ENCODE data around the gene USPL1. TPM values are rescaled to one million over a fixed set of nuclear protein-coding genes. Genes with fewer than 3 reads are reported as not detected.

Gene USPL1
- total RNA-seq, 2 experiments from 2014 or later, result 16.1 to 16.9 TPM

GRCh38 chr13:30681843-30682242, 64.1 kb downstream of the USPL1 start:
- POLR2A ChIA-PET, result no interaction called here
- CTCF ChIA-PET, result interaction anchor here (1.0 kb wide), 1 partner anchor 121 kb away, joined by 3 read pairs; no protein-coding TSS in a partner anchor

- POLR2A ChIA-PET, result no interaction called here
- CTCF ChIA-PET, result no interaction called here
These were observed 67.7 kb downstream of the USPL1 start for GRCh38 chr13:30685320-30685859.

GRCh38 chr13:30685987-30686386, 68.3 kb downstream of the USPL1 start:
- ChIA-PET CTCF (no interaction called here), POLR2A (no interaction called here)

GRCh38 chr13:30687601-30688000, 69.9 kb downstream of the USPL1 start:
- POLR2A ChIA-PET, result no interaction called here
- CTCF ChIA-PET, result no interaction called here

GRCh38 chr13:30689752-30690151, 72.0 kb downstream of the USPL1 start:
- POLR2A ChIA-PET, result no interaction called here
- CTCF ChIA-PET, result no interaction called here

GRCh38 chr13:30690282-30691188, 72.8 kb downstream of the USPL1 start:
- ChIA-PET POLR2A (interaction anchor here (0.7 kb wide), 1 partner anchor 73 kb away, joined by 4 read pairs; the partner anchor contains the start of gene USPL1), CTCF (no interaction called here)

GRCh38 chr13:30692113-30692512, 74.4 kb downstream of the USPL1 start:
- ChIA-PET POLR2A (no interaction called here), CTCF (no interaction called here)

- ChIA-PET POLR2A (no interaction called here), CTCF (interaction anchor here (0.5 kb wide), 1 partner anchor 212 kb away, joined by 4 read pairs; no protein-coding TSS in a partner anchor)
These were observed 78.8 kb downstream of the USPL1 start for GRCh38 chr13:30696278-30697176.

- POLR2A ChIA-PET, result no interaction called here
- CTCF ChIA-PET, result no interaction called here
These were observed 79.6 kb downstream of the USPL1 start for GRCh38 chr13:30697177-30697953.

- POLR2A ChIA-PET, result no interaction called here
- CTCF ChIA-PET, result no interaction called here
These were observed 80.3 kb downstream of the USPL1 start for GRCh38 chr13:30697996-30698401.

GRCh38 chr13:30698488-30699005, 80.8 kb downstream of the USPL1 start:
- CTCF ChIA-PET, result no interaction called here

GRCh38 chr13:30700364-30700763, 82.6 kb downstream of the USPL1 start:
- ChIA-PET POLR2A (no interaction called here), CTCF (no interaction called here)

More at GRCh38 chr13:30698488-30699005, 80.8 kb downstream of the USPL1 start:
- POLR2A ChIA-PET, result no interaction called here

- CTCF ChIA-PET, result no interaction called here
- POLR2A ChIA-PET, result no interaction called here
These were observed 84.3 kb downstream of the USPL1 start for GRCh38 chr13:30702006-30702405.

- ChIA-PET POLR2A (no interaction called here), CTCF (no interaction called here)
These were observed 86.9 kb downstream of the USPL1 start for GRCh38 chr13:30704596-30704995.

GRCh38 chr13:30705680-30706079, 88.0 kb downstream of the USPL1 start:
- ChIA-PET CTCF (interaction anchor here (0.7 kb wide), 1 partner anchor 39 kb away, joined by 3 read pairs; no protein-coding TSS in a partner anchor), POLR2A (no interaction called here)

GRCh38 chr13:30708541-30708940, 90.8 kb downstream of the USPL1 start:
- POLR2A ChIA-PET, result no interaction called here
- CTCF ChIA-PET, result interaction anchor here (0.5 kb wide), 1 partner anchor 32 kb away, joined by 3 read pairs; no protein-coding TSS in a partner anchor

Data from activated CD8-positive, alpha-beta memory T cell treated with anti-CD3 and anti-CD28 coated beads for 36 hours (primary cell).